HG03280 (cell line): Measurements from ENCODE around the gene ESYT2.
"Not testable (repeated sequence)": the region's sequence is repeated elsewhere in the genome, so short reads cannot be mapped to it uniquely, and the experiment has no call there.

ENCODE experiments used
- ATAC-seq: cut with Tn5 transposase; IDR thresholded peaks from one replicate; pipeline ENCODE4 v1.9.1; 2021; ENCODE audit warnings: mild to moderate bottlenecking, moderate library complexity; ENCODE audit not compliant: unreplicated experiment

Gene ESYT2

DNA sequence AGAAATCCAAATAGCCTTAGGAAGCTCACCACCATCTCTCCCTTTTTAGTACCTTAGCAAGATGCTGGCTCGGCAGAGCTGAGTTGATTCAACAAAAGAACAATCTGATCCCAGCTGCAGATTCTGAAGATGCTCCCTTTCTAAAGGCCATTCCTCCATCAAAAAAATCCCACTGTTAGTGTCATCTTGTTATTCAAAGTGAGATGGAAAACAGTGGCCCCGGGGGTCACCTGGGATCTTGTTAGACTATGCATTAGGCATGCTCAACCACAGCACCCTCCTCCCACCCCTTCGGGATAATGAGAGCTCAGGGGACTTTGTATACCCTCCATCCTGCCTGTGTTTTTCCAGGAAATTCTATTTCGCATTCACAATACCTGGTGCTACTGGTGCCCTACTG lies 127.1 kb downstream of the ESYT2 start:
- no peak for ATAC-seq

DNA sequence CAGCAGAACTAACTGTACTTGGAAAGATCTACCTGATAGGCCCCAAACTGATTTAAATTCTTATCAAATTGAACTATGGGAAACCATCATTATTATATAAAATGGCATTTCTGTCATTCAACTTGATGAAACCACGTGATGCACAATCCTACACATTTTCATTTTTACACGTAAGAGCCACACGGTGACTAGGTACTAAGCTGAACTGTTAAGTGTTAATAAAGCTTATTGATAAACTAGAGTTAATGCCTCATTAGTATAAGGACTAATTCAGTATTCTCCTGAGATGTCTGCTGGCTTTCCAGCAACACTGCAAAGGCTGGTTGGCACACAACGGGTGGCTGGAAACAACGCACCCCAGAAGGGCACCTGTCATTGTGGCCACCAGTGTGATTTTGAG lies 129.3 kb downstream of the ESYT2 start:
- ATAC-seq, result no peak

DNA sequence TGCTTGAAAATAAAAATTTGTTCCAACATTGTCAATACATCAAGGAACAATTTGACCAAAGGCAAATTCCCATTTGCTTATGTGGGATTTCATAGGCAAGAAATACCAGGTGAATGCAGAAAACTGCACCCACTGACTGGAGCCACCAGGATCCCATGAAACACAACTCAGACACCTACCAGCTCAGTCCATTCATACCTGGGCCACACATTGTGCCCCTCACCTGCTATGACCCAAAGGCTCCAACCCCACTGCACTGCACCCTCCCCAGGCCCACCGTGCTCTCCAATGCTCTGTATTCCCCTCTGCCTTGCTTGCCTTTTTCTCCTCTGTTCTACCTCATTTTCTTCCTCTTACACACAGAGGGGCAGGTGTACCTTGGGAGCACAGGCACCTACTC lies 130.0 kb downstream of the ESYT2 start:
- no peak for ATAC-seq

DNA sequence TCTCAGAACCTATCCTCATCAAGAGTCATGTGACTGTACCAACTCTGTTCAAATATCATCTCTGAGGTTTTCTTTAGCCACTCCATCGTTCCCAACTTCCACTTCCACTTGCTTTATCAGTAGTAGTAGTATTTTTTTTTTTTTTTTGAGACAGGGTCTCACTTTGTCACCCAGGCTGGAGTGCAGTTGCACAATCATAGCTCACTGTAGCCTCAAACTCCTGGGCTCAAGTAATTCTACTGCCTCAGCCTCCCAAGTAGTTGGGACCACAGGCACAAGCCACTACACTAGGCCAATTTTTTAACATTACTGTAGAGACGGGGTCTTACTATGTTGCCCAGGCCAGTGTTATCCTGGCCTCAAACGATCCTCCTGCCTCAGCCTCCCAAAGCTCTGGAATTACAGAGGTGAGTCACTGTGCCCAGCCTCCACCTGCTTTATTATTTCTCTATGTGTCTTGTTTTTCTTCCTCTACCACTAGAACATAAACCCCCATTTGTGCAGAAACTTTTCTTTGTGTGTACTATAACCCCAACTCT lies 130.6 kb downstream of the ESYT2 start:
- no peak for ATAC-seq

DNA sequence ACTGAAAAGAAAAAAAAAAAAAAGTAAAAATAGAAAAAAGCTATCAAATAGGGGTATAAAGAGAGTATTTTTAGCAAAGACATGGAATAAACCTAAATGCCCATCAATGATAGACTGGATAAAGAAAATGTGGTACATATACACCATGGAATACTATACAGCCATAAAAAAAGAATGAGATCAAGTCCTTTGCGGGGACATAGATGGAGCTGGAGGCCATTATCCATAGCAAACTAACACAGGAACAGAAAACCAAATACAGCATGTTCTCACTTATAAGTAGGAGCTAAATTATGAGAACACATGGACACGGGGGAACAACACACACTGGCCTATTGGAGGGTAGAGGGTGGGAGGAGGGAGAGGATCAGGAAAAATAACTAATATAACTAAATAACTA lies 131.7 kb downstream of the ESYT2 start:
- not testable (repeated sequence) for ATAC-seq

DNA sequence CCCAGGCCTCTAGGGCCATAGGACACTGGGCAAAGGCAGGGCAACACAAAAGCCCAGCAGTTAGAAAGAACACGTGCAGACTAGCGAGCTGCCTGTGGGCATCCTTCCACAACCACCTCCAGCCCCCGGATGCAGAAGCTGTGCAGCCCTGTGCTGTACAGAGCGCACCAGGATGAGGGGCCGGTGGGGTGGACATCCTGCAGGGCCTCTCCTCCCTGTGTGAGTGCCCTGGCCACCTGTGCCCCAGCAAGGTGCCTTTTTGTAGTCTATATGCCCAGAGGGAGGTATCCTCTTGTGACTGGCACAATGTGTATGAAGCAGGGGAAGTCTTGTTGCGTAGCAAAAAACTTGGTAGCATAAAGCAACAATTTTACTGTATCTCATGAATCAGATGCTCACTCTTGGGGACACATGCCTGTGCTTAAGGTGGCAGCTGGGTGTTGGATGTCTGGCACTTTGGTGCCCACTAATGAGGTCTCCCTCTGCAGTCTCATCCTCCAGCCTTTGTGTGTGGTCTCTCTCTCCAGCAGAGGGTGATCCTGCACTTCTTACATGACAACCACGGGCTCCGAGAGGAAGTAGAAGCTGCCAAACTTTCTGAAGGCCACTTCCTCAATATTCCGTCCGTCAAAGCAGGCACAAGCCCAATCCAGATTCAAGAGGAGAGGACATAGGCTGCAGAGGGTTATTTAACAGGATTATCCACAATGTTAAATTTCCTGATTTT lies 133.4 kb downstream of the ESYT2 start:
- ATAC-seq, result no peak

DNA sequence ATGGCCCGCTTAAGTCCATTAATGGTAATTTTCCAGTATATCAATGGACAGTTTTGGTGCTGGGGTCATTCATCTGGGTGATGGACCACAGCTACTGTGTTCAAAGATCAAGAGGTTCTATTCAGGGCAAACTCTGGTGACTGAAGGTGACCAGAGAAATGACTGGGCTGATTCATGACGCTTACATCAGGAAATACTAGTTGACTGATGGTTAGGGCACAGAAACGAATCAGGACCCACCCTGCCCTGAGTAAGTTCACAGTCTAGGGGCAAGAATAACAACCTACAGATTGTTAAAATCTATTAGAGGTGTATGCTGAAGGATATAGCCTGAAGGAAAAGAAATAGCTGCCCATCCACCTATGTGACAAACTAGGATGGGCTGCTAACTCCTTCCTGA lies 134.3 kb downstream of the ESYT2 start:
- no peak for ATAC-seq

DNA sequence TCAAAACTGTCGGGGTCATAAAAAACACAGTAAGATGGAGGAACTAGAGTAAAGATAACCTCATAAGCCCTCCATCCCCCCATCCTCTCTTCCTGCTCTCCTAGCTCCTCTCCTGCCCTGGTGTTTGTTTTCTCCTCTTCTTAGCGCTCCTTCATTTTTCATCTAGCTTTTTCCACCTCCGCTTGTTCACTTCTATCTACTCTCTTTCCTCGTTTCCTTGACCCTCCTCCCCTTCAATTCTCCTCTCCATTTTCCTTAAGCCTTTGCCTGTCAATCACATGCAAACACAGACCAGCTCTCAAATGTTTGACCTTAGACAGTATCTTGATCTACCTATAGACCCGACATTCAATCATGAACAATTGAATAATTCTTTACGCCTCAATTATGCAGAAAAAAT lies 134.7 kb downstream of the ESYT2 start:
- no peak for ATAC-seq

DNA sequence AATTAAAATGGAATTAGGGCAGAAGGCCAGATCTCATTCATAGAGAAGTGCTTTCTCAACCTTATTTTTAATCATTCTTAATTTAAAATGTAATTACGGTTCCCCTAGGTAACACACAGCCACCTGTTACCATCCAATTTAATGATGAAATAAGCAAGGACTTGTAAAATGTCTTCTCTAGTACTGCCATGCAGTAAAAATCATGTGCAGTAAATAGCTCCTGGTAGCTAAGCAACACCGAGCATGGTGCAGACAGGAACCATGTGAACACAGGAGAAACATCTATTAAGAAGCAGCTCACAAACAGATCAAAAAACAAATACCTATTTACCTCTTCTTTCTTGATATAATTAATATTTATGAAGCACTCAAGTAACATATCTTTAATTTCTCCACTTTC lies 139.8 kb downstream of the ESYT2 start:
- no peak for ATAC-seq

DNA sequence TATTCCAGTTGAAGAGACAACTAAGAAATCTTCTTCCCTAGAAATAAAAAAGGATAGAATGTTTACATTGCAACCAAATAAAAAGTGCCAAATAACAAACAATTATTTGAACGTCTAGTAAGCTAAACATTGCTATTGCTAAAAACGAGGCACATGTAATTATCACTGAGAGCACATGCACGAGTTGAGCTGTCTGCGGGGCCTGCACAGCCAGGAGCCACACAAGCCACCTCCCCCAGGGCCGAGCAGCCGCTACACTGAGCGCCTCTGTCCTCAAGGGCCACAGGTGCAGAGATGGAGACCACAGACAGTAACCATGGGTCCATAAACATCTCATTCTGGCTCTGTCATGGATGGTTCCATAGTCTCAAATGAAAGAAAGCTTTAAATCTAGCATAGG lies 141.9 kb downstream of the ESYT2 start:
- no peak for ATAC-seq

DNA sequence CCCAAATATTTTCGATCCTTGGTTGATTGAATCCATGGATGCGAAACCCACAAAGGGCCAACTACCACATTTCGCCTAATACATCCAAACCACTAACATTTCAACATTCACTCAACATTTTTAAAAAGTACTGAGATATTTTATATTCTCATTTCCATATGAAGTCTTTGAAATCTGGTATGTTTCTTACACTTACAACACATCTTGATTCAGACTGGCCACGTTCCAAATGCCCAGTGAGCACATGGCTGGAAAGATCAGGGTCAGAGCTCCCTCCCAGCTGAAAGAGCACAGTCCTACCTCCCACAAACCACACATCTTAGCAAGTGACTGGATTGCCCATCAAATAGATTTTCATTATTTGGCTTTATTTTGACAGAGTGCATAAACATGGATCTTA lies 143.6 kb downstream of the ESYT2 start:
- ATAC-seq, result no peak

DNA sequence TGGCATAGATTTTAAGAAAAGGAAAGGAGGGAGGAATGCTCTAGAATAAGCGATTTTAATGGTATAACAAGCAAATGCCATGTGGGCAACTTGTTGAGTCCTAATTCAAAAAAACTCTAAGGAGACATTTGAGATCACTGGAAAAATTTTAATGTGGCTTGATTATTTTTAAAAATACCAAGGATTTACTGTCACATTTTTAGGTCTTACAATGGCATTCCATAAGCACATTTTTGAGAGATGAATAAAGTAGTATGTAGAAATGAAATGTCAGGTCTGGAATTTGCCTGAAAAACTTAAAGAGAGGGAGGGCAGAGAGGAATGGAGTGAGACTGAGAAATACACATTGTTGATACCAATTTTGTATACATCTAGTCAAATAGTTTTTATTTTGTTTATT lies 145.0 kb downstream of the ESYT2 start:
- no peak for ATAC-seq

DNA sequence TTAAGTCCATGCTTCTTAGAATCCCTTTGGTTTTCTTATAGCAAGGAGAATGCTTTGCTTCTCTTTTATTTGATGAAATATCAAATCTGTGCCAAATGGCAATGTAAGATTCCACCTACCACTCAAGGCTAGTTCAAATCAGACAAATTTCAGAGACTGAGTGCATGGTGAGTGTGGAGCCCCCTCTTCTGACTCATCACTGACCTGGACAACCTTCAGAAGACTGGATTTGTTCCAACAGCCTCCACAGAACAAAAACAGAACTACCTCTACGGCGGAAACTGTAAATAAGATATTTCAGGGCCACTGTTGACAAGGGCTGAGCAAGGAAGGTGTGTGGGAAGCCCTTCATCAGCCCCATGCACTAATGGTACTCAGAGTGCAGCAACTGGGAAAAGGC lies 145.8 kb downstream of the ESYT2 start:
- ATAC-seq, result no peak

DNA sequence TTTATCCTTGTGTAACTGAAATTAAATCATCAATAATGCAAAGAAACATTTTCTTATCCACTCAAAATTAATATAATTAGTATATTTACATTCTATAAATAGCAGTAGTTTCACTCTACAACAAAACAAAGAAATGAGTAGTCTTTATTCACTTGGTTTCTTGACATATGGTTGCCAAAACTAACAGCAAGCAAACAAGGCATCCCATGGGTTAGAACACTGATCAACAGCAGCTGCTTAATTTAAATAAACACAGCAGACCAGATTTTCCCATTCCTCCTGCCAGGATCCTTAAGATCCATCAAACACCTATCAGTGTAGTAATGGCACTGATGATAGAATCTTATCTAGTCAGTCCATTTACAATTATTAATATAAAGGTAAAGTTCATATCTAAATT lies 146.9 kb downstream of the ESYT2 start:
- ATAC-seq, result no peak
